Cortex of kidney (tissue), 1 donor: ENCODE results near the gene CYB5A.
"Not testable (repeated sequence)": the region's sequence is repeated elsewhere in the genome, so short reads cannot be mapped to it uniquely, and the experiment has no call there.

ENCODE experiments used
- DNase-seq: peaks from one replicate; lab custom pipeline; 2025; lab: John Stamatoyannopoulos, UW

The CYB5A gene

GRCh38 chr18:74294526-74294925, 2.8 kb upstream of the CYB5A start:
- no peak for DNase-seq

GRCh38 chr18:74292982-74293381, 1.2 kb upstream of the CYB5A start:
- DNase-seq: not testable (repeated sequence)

- DNase-seq: no peak
These were observed 737 bp upstream of the CYB5A start for GRCh38 chr18:74292541-74292858.

- DNase-seq: no peak
These were observed 342 bp downstream of the CYB5A start for GRCh38 chr18:74291472-74291770.

GRCh38 chr18:74290794-74291471, 830 bp downstream of the CYB5A start:
- no peak for DNase-seq

GRCh38 chr18:74290021-74290420, 1.7 kb downstream of the CYB5A start:
- DNase-seq: no peak

- no peak for DNase-seq
These were observed 2.6 kb downstream of the CYB5A start for GRCh38 chr18:74289137-74289536.

- DNase-seq: no peak
These were observed 3.0 kb downstream of the CYB5A start for GRCh38 chr18:74288730-74289129.

- no peak for DNase-seq
These were observed 3.7 kb downstream of the CYB5A start for GRCh38 chr18:74288041-74288440.

GRCh38 chr18:74286856-74287255, 4.9 kb downstream of the CYB5A start:
- no peak for DNase-seq

GRCh38 chr18:74286106-74286855, 5.5 kb downstream of the CYB5A start:
- no peak for DNase-seq

GRCh38 chr18:74285583-74285982, 6.2 kb downstream of the CYB5A start:
- DNase-seq: not testable (repeated sequence)

- DNase-seq: no peak
These were observed 6.8 kb downstream of the CYB5A start for GRCh38 chr18:74284980-74285355.

GRCh38 chr18:74284191-74284979, 7.4 kb downstream of the CYB5A start:
- no peak for DNase-seq

GRCh38 chr18:74283646-74284045, 8.1 kb downstream of the CYB5A start:
- no peak for DNase-seq

GRCh38 chr18:74282755-74283554, 8.8 kb downstream of the CYB5A start:
- DNase-seq: no peak

- DNase-seq: no peak
These were observed 9.6 kb downstream of the CYB5A start for GRCh38 chr18:74281980-74282754.

- DNase-seq: no peak
These were observed 10.5 kb downstream of the CYB5A start for GRCh38 chr18:74281011-74281979.

GRCh38 chr18:74278983-74279382, 12.8 kb downstream of the CYB5A start:
- no peak for DNase-seq

- no peak for DNase-seq
These were observed 13.7 kb downstream of the CYB5A start for GRCh38 chr18:74278058-74278457.
